GM19193 (cell line): ENCODE measurements around the gene BEAN1.

Experiments used
- POLR2A ChIP-seq: IDR thresholded peaks from 4 replicates; pipeline ENCODE4 v1.6.1; 2011; ENCODE audit not compliant: insufficient read depth, insufficient read length; ENCODE audit errors: extremely low read depth

BEAN1 gene

DNA sequence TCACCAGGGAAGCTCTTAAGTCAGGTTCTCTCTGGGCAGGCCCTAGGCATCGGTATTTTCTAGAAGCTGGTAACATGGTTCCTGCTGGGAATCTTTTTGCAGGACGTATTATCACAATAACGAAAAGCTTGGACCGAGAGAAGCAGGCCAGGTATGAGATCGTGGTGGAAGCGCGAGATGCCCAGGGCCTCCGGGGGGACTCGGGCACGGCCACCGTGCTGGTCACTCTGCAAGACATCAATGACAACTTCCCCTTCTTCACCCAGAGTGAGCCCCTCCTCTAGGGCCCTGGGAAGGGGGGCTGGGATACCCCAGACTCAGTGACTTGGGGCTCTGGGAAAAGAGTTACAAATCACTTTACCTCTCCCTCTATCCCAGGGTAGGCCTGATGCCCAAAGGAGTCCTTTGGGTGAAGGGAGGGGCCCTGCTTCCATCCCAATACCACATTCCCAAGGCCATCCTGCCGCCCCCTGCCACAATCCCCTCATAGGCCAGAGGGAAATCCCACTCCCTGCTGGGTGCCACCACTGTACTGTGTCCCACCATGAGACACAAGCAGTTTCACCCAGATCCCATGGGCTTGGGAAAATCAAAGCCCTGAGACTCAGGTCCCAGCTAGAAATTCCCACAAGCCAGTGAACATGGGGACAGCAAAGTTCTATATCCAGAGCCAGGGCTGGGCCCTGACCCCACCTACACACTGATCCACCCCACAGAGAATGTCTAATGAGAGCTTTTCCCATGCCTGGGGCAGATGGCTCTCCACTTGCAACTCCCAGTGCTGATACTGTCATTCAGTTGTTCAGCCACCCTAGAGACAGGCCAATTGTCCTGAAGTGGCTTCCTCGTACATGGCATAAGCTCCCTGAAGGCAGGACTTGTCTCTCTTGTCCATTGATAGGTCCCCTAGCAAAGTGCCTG, 37.6 kb upstream of the BEAN1 start:
- no peak for TF ChIP-seq POLR2A

DNA sequence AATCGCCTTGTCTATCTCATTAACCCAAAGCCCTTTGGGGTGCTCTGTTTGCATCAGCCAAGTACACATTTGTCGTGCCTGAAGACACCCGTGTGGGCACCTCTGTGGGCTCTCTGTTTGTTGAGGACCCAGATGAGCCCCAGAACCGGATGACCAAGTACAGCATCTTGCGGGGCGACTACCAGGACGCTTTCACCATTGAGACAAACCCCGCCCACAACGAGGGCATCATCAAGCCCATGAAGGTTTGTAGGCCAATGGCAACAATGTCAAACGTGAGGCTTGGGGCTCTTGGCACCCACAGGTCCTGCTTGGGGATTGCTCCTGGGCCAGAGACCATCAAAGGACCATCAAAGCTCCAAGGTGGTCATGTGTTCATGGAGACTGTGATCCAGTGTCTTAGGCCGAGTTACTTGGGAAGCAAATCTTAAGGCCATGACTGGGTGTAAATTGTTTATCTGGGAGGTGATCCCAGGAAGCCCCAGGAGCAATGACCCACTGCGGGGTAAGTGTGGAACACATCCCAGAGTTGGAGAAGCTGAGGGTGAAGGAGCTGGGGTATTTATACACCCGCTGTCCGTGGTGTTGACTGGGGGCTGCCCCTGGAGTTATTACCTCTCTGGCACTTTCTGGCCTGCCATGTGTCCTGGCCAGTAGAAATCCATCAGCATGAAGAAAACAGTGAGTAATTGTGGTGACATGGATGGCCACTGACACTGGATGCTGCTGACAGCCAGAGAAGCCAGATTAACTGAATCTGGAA, 36.6 kb upstream of the BEAN1 start:
- TF ChIP-seq POLR2A = no peak

- no peak for TF ChIP-seq POLR2A
Measured at GRCh38 chr16:66391726-66392670, 35.1 kb upstream of the BEAN1 start.

- no peak for TF ChIP-seq POLR2A
Measured at GRCh38 chr16:66395806-66396555, 31.1 kb upstream of the BEAN1 start.

DNA sequence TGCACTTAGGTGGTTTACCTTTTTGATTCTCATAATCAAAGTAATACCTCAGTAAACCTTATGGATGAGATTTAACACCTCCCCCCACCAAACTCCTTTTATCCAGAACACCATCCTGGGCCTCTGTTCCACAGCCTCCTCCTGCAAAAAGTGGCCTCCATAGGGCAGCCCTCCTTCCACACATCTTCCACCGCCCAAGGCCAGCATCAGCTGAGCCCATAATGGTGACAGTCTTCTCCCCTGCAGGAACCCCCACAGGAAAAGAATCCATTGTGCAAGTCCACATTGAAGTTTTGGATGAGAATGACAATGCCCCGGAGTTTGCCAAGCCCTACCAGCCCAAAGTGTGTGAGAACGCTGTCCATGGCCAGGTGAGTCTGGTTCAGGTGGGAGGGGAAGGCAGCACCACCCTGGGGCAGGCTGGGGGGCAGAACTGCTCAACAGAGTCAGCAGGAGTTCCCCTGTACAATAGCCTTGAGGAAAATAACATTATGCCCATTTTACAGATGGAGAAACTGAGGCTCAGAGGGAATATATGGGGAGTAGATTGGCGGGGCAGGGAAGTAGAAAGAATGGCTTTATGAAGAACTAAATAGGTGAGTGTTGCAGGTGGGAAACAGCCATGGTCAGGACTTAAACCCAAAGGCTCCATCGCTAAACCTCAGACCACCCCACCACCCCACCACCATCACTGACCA, 29.2 kb upstream of the BEAN1 start:
- no peak for TF ChIP-seq POLR2A

DNA sequence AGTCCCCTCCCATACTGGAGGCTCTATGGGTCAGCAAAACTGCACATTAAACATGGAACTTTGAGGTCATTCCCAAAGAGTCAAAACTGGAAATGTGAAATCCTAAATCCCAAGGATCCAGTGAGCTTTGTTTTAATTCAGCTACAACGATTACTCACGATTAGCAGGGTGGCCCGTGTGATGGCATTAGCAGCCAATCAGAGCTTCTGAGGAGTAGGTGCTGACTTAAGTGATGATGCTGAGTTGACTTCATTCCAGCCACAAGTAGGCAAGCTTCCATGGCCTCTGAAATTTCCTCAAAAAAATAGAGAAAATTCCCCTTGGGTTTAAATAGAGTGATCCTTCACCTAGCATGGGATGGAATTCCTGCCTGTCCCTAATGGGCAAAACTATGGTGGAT, 28.1 kb upstream of the BEAN1 start:
- TF ChIP-seq POLR2A = no peak

GRCh38 chr16:66399930-66400329, 27.2 kb upstream of the BEAN1 start:
- TF ChIP-seq POLR2A = no peak

- TF ChIP-seq POLR2A = no peak
Measured at GRCh38 chr16:66400503-66401380, 26.4 kb upstream of the BEAN1 start.

- no peak for TF ChIP-seq POLR2A
Measured at GRCh38 chr16:66401610-66402009, 25.5 kb upstream of the BEAN1 start.

DNA sequence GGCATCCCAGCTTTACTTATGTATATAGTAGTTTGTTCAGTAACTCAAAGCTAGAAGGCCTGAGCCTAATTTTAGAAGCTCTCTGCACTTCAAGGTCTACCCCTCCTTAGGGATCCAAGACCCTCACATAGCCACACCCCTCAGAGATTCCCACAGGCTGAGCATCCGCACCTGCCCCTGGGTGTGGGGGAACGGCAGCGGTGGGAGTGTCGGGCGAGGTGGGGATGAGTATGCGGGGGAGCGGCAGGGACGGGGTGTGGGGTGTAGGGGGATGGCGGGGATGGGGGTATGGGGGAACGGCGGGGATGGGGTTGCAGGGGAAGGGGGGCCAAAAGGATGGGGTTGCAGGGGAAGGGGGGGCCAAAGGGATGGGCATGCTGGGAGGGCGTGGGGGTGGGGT, 24.9 kb upstream of the BEAN1 start:
- TF ChIP-seq POLR2A = no peak

DNA sequence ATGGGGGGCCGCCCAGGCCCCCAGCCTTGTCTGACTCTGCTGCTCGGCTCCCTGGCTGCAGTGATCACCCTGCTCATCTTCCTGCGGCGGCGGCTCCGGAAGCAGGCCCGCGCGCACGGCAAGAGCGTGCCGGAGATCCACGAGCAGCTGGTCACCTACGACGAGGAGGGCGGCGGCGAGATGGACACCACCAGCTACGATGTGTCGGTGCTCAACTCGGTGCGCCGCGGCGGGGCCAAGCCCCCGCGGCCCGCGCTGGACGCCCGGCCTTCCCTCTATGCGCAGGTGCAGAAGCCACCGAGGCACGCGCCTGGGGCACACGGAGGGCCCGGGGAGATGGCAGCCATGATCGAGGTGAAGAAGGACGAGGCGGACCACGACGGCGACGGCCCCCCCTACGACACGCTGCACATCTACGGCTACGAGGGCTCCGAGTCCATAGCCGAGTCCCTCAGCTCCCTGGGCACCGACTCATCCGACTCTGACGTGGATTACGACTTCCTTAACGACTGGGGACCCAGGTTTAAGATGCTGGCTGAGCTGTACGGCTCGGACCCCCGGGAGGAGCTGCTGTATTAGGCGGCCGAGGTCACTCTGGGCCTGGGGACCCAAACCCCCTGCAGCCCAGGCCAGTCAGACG, 24.4 kb upstream of the BEAN1 start:
- TF ChIP-seq POLR2A = no peak

GRCh38 chr16:66403531-66404145, 23.5 kb upstream of the BEAN1 start:
- no peak for TF ChIP-seq POLR2A

DNA sequence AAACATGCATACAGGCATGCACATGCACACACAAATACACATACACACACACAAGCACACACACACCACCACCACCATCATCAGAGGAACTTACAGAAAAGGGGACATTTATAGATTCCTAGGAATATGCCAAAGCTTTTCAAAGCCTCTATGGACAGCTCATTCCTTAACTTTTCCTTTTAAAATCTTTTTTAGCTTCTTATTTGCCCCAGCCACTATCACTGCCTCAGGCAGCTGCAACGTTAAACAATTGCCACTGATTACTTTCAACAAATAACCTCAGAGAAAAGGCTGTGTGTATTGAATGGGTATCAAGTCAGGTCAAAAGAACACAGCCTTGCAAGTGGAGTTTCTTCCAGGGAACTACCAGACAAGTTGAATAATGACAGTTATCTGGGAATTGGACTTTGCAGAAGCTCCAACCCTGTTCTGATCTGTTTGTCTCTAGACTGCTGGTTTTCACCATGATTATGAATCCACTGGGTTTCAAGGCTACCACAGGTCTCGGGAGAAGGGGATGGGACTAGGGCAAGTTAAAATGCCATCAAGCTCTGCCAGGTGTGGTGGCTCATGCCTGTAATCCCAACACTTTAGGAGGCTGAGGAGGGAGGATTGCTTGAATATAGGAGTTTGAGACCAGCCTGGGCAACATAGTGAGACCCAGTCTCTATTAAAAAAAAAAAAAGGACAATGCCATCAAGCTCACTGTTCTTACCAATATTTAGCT, 21.9 kb upstream of the BEAN1 start:
- TF ChIP-seq POLR2A = no peak
